CMK (cell line): ENCODE data around the gene CEP85.
"Not testable (repeated sequence)": the region's sequence is repeated elsewhere in the genome, so short reads cannot be mapped to it uniquely, and the experiment has no call there.

Experiments used
- DNase-seq: peaks from one replicate; pipeline ENCODE4 v3.0.0-alpha.2; 2010; ENCODE audit warnings: low read depth

CEP85 gene

GRCh38 chr1:26225033-26225831 is 8.8 kb upstream of the CEP85 start:
- DNase-seq = no peak

DNA sequence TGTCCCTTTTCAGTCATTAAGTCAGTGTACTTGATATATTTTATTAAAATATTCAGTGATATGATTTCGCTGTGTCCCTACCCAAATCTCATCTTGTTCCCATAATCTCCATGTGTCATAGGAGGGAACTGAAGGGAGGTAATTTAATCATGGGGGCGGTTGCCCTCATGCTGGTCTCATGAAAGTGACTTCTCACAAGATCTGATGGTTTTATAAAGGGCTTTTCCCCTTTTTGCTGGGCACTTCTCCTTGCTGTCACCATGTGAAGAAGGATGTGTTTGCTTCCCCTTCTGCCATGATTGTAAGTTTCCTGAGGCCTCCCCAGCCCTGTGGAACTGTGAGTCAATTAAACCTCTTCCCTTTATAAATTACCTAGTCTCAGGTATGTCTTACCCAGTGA is 3.3 kb upstream of the CEP85 start:
- not testable (repeated sequence) for DNase-seq

DNA sequence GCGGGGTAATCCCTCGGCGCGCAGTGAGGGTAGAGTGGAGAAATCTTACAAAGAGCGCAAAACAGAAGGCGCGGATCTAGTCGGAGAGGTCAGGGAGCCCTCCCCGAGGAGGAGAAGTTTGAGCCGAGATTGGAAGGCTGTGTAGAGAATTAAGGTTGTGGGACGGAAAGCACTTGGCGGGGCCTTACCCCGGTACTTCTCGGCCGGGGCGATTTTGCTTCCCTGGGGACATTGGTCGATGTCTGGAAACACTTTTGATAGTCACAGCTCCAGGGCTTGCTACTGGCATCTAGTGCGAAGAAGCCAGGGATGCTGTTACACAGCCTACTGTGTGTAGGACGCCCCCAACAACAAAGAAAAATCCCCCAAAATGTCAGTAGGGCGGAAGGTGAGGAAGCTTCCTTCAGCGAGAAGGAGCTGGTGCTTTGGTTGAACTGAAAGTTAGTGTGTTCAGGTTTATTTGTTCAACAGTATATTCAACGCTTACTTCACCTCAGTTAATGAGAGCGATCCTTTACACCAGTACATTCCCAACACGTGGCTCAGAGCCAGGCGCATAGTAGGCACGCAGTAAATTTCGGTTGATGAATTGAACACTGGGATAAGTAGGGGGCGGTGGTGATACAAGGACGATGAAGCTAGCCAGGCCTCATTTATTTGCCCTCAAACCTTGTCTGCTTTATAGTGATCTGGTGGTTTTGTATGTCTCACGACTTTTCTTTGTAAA is 807 bp downstream of the CEP85 start:
- peak; percentile 47 for DNase-seq

GRCh38 chr1:26237230-26237966 is 3.4 kb downstream of the CEP85 start:
- no peak for DNase-seq

- DNase-seq = no peak
Measured at GRCh38 chr1:26239936-26240335, 5.9 kb downstream of the CEP85 start.

GRCh38 chr1:26252718-26253117 is 18.7 kb downstream of the CEP85 start:
- DNase-seq = no peak

- DNase-seq = no peak
Measured at GRCh38 chr1:26254404-26254803, 20.4 kb downstream of the CEP85 start.

GRCh38 chr1:26257222-26257621 is 23.2 kb downstream of the CEP85 start:
- DNase-seq = no peak

GRCh38 chr1:26259005-26259404 is 25.0 kb downstream of the CEP85 start:
- no peak for DNase-seq

DNA sequence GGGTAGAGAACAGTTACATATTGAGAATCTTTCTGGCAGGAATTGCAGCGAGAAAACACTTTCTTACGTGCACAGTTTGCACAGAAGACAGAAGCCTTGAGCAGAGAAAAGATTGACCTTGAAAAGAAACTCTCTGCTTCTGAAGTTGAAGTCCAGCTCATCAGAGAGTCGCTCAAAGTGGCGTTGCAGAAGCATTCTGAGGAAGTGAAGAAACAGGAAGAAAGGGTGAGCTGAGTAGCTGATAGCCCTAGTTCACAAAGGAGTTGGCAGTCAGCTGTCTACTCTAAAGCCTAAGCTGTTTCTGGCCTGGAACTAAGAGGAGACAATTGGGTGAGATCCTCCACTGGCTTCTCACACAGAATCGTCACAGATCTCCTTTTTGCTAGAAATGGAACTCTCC is 25.6 kb downstream of the CEP85 start:
- no peak for DNase-seq

DNA sequence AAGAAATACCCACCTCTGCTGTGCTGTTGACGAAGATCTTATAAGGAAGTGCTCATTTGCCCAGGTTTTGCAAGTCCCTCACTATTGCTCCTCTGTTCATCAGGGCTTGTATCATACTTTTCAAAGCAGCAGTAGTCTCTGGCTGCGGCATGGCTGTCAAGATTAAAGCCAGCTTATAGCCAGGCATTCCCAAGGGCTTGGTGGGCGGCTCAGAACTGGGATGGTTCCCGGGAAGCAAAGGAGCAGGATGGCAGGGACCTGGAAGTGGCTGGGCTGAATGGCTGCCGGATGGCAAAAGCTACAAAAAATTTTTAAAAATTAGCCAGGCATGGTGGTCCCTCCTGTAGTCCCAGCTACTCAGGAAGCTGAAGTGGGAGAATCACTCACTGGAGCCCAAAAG is 29.2 kb downstream of the CEP85 start:
- no peak for DNase-seq

DNA sequence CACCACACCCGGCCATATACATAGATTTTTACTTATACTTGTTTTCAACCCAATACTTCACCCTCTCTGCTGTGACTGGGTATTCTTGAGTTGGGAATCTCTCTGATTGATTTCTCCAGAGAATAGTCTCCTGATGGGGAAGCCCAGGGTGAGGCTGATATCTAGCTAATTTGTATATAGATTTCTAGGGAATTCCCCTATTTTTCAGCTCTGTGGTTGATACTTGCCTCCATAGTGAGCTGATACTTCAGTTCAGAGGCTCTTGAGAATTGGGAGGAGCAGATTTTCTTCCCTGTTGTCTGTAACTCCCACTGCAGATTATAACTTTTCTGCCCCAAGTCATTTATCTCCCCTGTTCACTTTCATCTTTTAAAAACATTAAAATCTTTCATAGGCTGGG is 31.4 kb downstream of the CEP85 start:
- DNase-seq = no peak

DNA sequence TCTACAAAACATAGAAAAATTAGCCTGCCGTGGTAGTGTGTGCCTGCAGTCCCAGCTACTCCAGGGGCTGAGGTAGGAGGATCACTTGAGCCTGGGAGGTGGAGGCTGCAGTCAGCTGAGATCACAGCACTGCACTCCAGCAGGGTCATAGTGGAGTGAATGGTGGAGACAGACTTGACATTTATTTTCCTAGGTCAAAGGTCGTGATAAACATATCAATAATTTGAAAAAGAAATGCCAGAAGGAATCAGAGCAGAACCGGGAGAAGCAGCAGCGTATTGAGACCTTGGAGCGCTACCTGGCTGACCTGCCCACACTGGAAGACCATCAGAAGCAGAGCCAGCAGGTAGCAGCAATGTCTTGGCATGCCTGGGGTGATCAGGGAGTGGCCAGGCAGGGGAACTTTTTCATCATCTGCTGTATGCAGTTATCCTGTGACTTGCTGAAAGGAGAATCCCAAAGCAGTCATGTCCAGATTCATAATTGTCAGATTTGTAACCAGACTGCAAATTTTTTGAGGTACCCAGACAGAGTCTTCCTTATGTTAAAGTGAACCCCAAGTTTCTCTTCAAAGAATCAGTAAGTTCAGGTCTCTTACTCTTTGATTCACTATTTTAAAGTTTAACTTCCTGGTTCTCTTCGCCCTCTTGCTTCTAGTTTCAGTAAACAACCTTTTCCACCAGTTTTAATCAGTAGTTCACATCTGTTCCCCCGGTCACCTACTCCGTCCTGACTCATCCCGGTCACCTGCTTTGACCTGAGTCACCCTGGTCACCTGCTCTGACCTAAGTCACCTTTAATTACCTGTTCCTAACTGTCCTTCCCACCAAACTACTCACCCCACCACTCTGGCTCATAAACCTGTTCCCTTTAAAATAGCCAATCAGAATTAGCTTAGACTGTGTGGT is 34.5 kb downstream of the CEP85 start:
- no peak for DNase-seq

- DNase-seq = no peak
Measured at GRCh38 chr1:26269198-26269550, 35.2 kb downstream of the CEP85 start.

GRCh38 chr1:26274801-26275425 is 40.9 kb downstream of the CEP85 start:
- DNase-seq = no peak

GRCh38 chr1:26275580-26276431 is 41.8 kb downstream of the CEP85 start:
- peak; percentile 91 for DNase-seq

- no peak for DNase-seq
Measured at GRCh38 chr1:26276432-26276838, 42.4 kb downstream of the CEP85 start.

DNA sequence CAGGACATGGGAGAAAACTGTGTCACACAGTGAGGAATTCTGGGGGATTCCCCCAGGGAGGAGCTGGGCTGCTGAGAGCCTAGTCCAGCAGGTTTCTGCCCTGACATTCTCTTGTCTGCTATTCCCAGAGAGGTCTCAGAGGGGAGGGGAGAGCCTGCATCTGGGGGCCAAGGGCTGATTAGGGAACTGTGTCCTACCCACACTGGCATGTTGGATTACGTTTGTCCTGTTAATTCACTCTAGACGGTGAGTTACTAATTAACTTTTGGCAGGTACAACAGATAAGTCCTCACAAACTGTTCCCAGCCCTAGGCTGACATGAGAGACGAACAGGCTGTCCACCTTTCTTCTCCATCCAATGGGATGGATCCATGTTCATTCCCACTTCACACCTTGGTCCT is 43.3 kb downstream of the CEP85 start:
- no peak for DNase-seq

GRCh38 chr1:26277719-26278118 is 43.7 kb downstream of the CEP85 start:
- DNase-seq = no peak

GRCh38 chr1:26278303-26278702 is 44.3 kb downstream of the CEP85 start:
- no peak for DNase-seq
